Brain microvascular endothelial cell (primary cell): Measurements from ENCODE around the gene ACSM6.
A peak's percentile ranks its signal among the peaks of the same experiment; 100 is the strongest.

Experiments
- DNase-seq: peaks from one replicate; pipeline ENCODE4 v3.0.0-alpha.2; 2020
- H3K27ac ChIP-seq: fragments of 250-450 bp; sonication (Bioruptor Pico); 2 replicates; pipeline ENCODE4 v1.5.1; 2020; ENCODE audit warnings: mild to moderate bottlenecking, moderate library complexity
- H3K27me3 ChIP-seq: fragments of 250-450 bp; sonication (Bioruptor Pico); replicated peaks from 2 replicates; pipeline ENCODE4 v1.5.1; 2020; ENCODE audit warnings: mild to moderate bottlenecking
- H3K36me3 ChIP-seq: fragments of 250-450 bp; sonication (Bioruptor Pico); replicated peaks from 2 replicates; pipeline ENCODE4 v1.5.1; 2020; ENCODE audit warnings: mild to moderate bottlenecking
- H3K4me3 ChIP-seq: 2 replicates; pipeline ENCODE4 v1.5.1; 2011; ENCODE audit warnings: low read depth, mild to moderate bottlenecking, control low read depth, low read length, moderate library complexity
- CTCF ChIP-seq: IDR thresholded peaks from 2 replicates; pipeline ENCODE4 v1.5.1; 2011; ENCODE audit warnings: low read depth, mild to moderate bottlenecking, moderate library complexity, low read length, control low read depth, inconsistent platforms; ENCODE audit errors: missing control alignments
- in situ Hi-C: cut with HindIII; loops from 2 replicates; pipeline ENCODE4 v1.10.0; 2017; ENCODE audit warnings: low sequenced_read_pairs, low pct_ligation_motif_present

Gene ACSM6

GRCh38 chr10:95208702-95209391 lies 14.8 kb downstream of the ACSM6 start:
- in situ Hi-C loops, result no loop called here
- H3K27ac ChIP-seq, result no peak overlapping the region
- peak; percentile 31 for TF ChIP-seq CTCF
- no peak overlapping the region for H3K4me3 ChIP-seq
- no peak for DNase-seq
- H3K27me3 ChIP-seq, result no peaks in the 10 kb centered on the region
- no peaks in the 10 kb centered on the region for H3K36me3 ChIP-seq

GRCh38 chr10:95209509-95210127 lies 15.6 kb downstream of the ACSM6 start:
- in situ Hi-C loops, result no loop called here
- no peaks in the 10 kb centered on the region for H3K36me3 ChIP-seq
- DNase-seq, result no peak
- no peak for TF ChIP-seq CTCF
- H3K27ac ChIP-seq, result no peak overlapping the region
- H3K27me3 ChIP-seq, result no peaks in the 10 kb centered on the region
- no peak overlapping the region for H3K4me3 ChIP-seq

- in situ Hi-C loops, result no loop called here
- no peaks in the 10 kb centered on the region for H3K27me3 ChIP-seq
- no peak overlapping the region for H3K4me3 ChIP-seq
- no peaks in the 10 kb centered on the region for H3K36me3 ChIP-seq
- no peak for DNase-seq
- no peak for TF ChIP-seq CTCF
- no peak overlapping the region for H3K27ac ChIP-seq
These were observed 17.7 kb downstream of the ACSM6 start for GRCh38 chr10:95211606-95212279.

GRCh38 chr10:95214369-95214768 lies 20.3 kb downstream of the ACSM6 start:
- TF ChIP-seq CTCF, result no peak
- H3K36me3 ChIP-seq, result no peaks in the 10 kb centered on the region
- no peak overlapping the region for H3K27ac ChIP-seq
- no peaks in the 10 kb centered on the region for H3K27me3 ChIP-seq
- in situ Hi-C loops, result no loop called here
- no peak overlapping the region for H3K4me3 ChIP-seq
- DNase-seq, result no peak

GRCh38 chr10:95214793-95215192 lies 20.8 kb downstream of the ACSM6 start:
- in situ Hi-C loops, result no loop called here
- TF ChIP-seq CTCF, result no peak
- no peaks in the 10 kb centered on the region for H3K27me3 ChIP-seq
- H3K36me3 ChIP-seq, result no peaks in the 10 kb centered on the region
- DNase-seq, result peak; percentile 49
- H3K27ac ChIP-seq, result no peak overlapping the region
- H3K4me3 ChIP-seq, result no peak overlapping the region
